ENCODE results near the gene KRTAP5-5. TPM values are rescaled to one million over a fixed set of nuclear protein-coding genes. Genes with fewer than 3 reads are reported as not detected.
"Not testable (repeated sequence)": the region's sequence is repeated elsewhere in the genome, so short reads cannot be mapped to it uniquely, and the experiment has no call there.

Gene KRTAP5-5
- total RNA-seq, 2 donors from 2014 or later, result not detected

DNA sequence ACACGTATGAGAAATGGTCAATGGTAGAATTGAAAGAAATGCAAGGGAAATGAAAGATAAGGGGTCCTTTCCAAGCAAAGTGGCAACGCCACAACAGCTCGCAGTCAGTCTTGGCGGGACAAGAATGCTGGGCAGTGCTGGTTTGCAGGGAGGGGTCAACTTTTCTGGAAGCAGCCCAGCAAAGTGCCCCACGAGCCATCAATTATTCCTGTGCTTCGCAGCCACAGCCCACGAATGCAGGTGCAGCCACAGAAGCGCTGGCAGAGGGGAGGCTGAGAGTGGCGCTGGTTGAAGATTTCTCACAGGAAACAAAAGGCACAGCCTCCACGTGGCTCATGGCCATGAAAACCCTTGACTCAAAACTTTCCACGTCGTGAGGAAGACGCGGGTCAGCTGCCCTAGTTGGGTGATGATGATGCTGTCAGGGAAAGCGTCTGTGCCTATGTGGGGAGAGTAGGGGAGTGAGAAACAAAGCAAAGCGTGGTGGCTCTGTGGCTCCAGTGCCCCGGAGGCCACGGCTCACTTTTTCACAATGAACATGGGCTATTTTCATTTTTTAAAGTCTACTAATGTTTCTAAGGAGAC lies 33.2 kb downstream of the KRTAP5-5 start:
- WGBS, 2 experiments (ENCODE audit: insufficient coverage in 1 of 2, insufficient read length in 1 of 2), result 78 to 80% methylated on average over 1 to 14 of the region's 18 CpGs
- H3K4me3 Mint-ChIP-seq; H3K27ac ChIP-seq (ENCODE audit: low read depth, low read length); H3K9ac ChIP-seq (ENCODE audit: extremely low read depth, low read length, poor library complexity, severe bottlenecking); H3K4me1 Mint-ChIP-seq; H3K36me3 ChIP-seq (ENCODE audit: control insufficient read depth, insufficient read depth, low read length); H3K4me1 ChIP-seq (ENCODE audit: control insufficient read depth, insufficient read depth, low read length); H3K9me3 Mint-ChIP-seq; H3K9me3 ChIP-seq (ENCODE audit: control insufficient read depth, low read length); H3K4me3 ChIP-seq (ENCODE audit: low read length); H3K27ac Mint-ChIP-seq; H3K36me3 Mint-ChIP-seq (ENCODE audit: low read depth): not testable (repeated sequence)
- peaks cover 15% of the 10 kb centered on the region for H3K27me3 ChIP-seq (ENCODE audit: control insufficient read depth, insufficient read depth, low read length, poor library complexity, severe bottlenecking)
- peak; percentile 14 for DNase-seq
- peaks cover 28% of the 10 kb centered on the region for H3K27me3 Mint-ChIP-seq (ENCODE audit: insufficient read depth)

DNA sequence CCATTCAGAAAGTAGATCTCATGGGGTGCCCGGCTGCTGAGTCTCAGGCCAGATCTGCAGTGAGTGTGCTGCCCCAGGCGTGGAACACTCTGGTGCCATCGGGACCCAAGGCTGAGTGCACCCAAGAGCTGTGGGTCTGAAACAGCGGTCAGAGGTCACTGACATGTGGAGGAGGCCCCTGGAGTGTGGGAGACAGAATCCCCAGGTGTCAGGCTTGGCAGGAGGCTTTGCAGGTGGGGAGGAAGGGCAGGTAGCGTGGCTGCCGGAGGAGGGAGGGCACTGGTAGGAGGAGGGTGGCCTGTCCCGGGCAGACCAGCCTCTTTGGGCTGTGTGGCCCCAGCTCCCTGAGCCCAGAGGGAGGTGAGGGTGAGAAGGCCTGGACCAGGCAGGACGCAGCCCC lies 35.7 kb downstream of the KRTAP5-5 start:
- Mint-ChIP-seq H3K27me3 (ENCODE audit: insufficient read depth) (peaks cover 42% of the 10 kb centered on the region), H3K4me3 (no peak overlapping the region), H3K9me3 (no peaks in the 10 kb centered on the region), H3K4me1 (peaks cover 5% of the 10 kb centered on the region), H3K36me3 (ENCODE audit: low read depth) (no peaks in the 10 kb centered on the region), H3K27ac (no peak overlapping the region)
- no peak overlapping the region for H3K27ac ChIP-seq (ENCODE audit: low read depth, low read length)
- peak; percentile 26 for DNase-seq
- WGBS, 2 experiments (ENCODE audit: insufficient coverage in 1 of 2, insufficient read length in 1 of 2), result 96 to 100% methylated on average over 2 to 4 of the region's 8 CpGs
- no peaks in the 10 kb centered on the region for H3K9me3 ChIP-seq (ENCODE audit: control insufficient read depth, low read length)
- H3K9ac ChIP-seq (ENCODE audit: extremely low read depth, low read length, poor library complexity, severe bottlenecking), result no peak overlapping the region
- TF ChIP-seq, protein P1, sequence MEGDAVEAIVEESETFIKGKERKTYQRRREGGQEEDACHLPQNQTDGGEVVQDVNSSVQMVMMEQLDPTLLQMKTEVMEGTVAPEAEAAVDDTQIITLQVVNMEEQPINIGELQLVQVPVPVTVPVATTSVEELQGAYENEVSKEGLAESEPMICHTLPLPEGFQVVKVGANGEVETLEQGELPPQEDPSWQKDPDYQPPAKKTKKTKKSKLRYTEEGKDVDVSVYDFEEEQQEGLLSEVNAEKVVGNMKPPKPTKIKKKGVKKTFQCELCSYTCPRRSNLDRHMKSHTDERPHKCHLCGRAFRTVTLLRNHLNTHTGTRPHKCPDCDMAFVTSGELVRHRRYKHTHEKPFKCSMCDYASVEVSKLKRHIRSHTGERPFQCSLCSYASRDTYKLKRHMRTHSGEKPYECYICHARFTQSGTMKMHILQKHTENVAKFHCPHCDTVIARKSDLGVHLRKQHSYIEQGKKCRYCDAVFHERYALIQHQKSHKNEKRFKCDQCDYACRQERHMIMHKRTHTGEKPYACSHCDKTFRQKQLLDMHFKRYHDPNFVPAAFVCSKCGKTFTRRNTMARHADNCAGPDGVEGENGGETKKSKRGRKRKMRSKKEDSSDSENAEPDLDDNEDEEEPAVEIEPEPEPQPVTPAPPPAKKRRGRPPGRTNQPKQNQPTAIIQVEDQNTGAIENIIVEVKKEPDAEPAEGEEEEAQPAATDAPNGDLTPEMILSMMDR (conservative IDR thresholded peaks at IDR 0.05), result no peak
- no peaks in the 10 kb centered on the region for H3K36me3 ChIP-seq (ENCODE audit: control insufficient read depth, insufficient read depth, low read length)
- H3K4me1 ChIP-seq (ENCODE audit: control insufficient read depth, insufficient read depth, low read length), result peaks cover 4% of the 10 kb centered on the region
- peaks cover 18% of the 10 kb centered on the region for H3K27me3 ChIP-seq (ENCODE audit: control insufficient read depth, insufficient read depth, low read length, poor library complexity, severe bottlenecking)
- H3K4me3 ChIP-seq (ENCODE audit: low read length), result no peak overlapping the region

- no peak overlapping the region for H3K27ac ChIP-seq (ENCODE audit: low read depth, low read length)
- Mint-ChIP-seq H3K4me1 (peaks cover 5% of the 10 kb centered on the region), H3K36me3 (ENCODE audit: low read depth) (no peaks in the 10 kb centered on the region), H3K4me3 (no peak overlapping the region), H3K27me3 (ENCODE audit: insufficient read depth) (peaks cover 43% of the 10 kb centered on the region), H3K9me3 (no peaks in the 10 kb centered on the region), H3K27ac (no peak overlapping the region)
- TF ChIP-seq, protein P1 (conservative IDR thresholded peaks at IDR 0.05), result no peak
- H3K4me1 ChIP-seq (ENCODE audit: control insufficient read depth, insufficient read depth, low read length), result peaks cover 4% of the 10 kb centered on the region
- no peaks in the 10 kb centered on the region for H3K36me3 ChIP-seq (ENCODE audit: control insufficient read depth, insufficient read depth, low read length)
- no peak overlapping the region for H3K4me3 ChIP-seq (ENCODE audit: low read length)
- DNase-seq, result no peak
- whole genome bisulfite sequencing, 2 experiments (ENCODE audit: insufficient coverage in 1 of 2, insufficient read length in 1 of 2), result 82 to 87% methylated on average over 12 to 19 of the region's 24 CpGs
- H3K9me3 ChIP-seq (ENCODE audit: control insufficient read depth, low read length), result no peaks in the 10 kb centered on the region
- H3K9ac ChIP-seq (ENCODE audit: extremely low read depth, low read length, poor library complexity, severe bottlenecking), result no peak overlapping the region
- H3K27me3 ChIP-seq (ENCODE audit: control insufficient read depth, insufficient read depth, low read length, poor library complexity, severe bottlenecking), result peaks cover 32% of the 10 kb centered on the region
Observed at GRCh38 chr11:1667121-1667850, 37.7 kb downstream of the KRTAP5-5 start.
